ENCODE results near the gene RBM7. TPM values are rescaled to one million over a fixed set of nuclear protein-coding genes. Genes with fewer than 3 reads are reported as not detected.

RBM7 gene
- total RNA-seq, 4 donors from 2014 or later = 20.8 to 30.1 (median 23.7) TPM

- 59 to 66% methylated on average over 5 of the region's 5 CpGs for WGBS, 2 donors
- intact Hi-C loops (cut with DNase I) = no loop called here
- no peaks in the 10 kb centered on the region for H3K9me3 ChIP-seq
- no peaks in the 10 kb centered on the region for H3K36me3 ChIP-seq
- H3K4me3 ChIP-seq (replicated peaks in 1 of 3) = no peak overlapping the region
- H3K4me1 ChIP-seq = no peaks in the 10 kb centered on the region
- no peak for DNase-seq
- no peak for TF ChIP-seq POLR2A (IDR thresholded peaks at IDR 0.05)
- TF ChIP-seq, protein P1, sequence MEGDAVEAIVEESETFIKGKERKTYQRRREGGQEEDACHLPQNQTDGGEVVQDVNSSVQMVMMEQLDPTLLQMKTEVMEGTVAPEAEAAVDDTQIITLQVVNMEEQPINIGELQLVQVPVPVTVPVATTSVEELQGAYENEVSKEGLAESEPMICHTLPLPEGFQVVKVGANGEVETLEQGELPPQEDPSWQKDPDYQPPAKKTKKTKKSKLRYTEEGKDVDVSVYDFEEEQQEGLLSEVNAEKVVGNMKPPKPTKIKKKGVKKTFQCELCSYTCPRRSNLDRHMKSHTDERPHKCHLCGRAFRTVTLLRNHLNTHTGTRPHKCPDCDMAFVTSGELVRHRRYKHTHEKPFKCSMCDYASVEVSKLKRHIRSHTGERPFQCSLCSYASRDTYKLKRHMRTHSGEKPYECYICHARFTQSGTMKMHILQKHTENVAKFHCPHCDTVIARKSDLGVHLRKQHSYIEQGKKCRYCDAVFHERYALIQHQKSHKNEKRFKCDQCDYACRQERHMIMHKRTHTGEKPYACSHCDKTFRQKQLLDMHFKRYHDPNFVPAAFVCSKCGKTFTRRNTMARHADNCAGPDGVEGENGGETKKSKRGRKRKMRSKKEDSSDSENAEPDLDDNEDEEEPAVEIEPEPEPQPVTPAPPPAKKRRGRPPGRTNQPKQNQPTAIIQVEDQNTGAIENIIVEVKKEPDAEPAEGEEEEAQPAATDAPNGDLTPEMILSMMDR (IDR thresholded peaks at IDR 0.05) = no peak
- H3K27me3 ChIP-seq = no peaks in the 10 kb centered on the region
- H3K27ac ChIP-seq = no peak overlapping the region
Observed at GRCh38 chr11:114368918-114369680, 31.4 kb upstream of the RBM7 start.

DNA sequence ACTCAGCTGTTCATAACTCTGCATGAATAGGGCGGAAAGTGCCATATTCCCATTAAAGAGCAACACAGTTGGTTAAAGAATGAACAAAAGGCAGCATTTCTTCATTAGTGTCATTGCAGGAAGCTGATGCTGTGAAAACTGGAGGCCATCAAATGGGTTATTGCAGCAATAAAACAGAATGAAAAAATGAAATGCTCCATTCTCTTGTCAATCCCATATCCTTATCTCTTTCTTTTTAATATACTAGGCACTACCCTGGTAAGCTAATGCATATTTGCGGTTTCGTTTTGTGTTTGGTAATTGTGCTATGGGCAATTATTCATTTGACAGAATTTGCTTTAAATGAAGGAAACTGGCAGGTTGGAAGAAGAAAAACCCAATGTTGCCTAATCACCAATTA is 25.4 kb upstream of the RBM7 start:
- WGBS, 2 donors = 92 to 93% methylated on average over 3 of the region's 3 CpGs
- intact Hi-C loops (cut with DNase I) = no loop called here

DNA sequence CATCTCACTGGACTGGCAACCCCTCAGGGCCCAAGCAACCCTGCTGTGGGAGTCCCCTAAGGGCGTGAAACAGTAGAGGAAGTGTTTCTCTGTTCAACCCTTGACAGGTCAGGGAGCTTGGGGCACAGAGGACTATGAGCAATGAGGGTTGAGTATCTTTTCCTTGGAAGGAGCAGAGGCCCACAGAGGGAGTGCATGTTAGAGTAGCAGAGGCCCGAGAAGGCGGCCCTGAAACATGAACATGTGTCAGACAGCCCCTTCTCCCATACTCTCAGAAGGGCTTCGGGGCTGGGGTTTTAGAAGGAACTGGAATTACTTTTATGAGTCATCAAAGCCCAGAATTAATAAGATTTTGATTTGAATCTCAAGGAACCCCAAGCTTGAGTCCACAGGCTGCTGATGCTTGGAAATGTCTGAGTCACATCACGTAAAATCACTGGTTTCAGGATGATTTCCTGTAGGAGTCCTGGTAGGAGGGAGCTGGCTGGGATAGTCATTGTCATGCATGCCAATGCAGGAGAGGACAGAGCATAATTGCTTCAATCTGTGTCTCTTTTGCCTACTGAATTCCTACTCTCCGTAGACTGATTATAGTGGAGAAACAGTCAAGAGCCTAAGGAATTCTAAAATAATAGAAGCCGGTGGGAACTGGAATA is 22.7 kb upstream of the RBM7 start:
- H3K4me1 ChIP-seq = no peaks in the 10 kb centered on the region
- H3K4me3 ChIP-seq (replicated peaks in 1 of 3) = no peak overlapping the region
- no peaks in the 10 kb centered on the region for H3K27me3 ChIP-seq
- DNase-seq = no peak
- no peaks in the 10 kb centered on the region for H3K9me3 ChIP-seq
- WGBS, 2 donors = 75 to 81% methylated on average over 7 of the region's 7 CpGs
- no peaks in the 10 kb centered on the region for H3K36me3 ChIP-seq
- TF ChIP-seq POLR2A (IDR thresholded peaks at IDR 0.05) = no peak
- TF ChIP-seq, protein P1 (IDR thresholded peaks at IDR 0.05) = no peak
- intact Hi-C loops (cut with DNase I) = no loop called here
- no peak overlapping the region for H3K27ac ChIP-seq

More for the DNA sequence above, 25.4 kb upstream of the RBM7 start:
- Histone ChIP-seq H3K27me3 (no peaks in the 10 kb centered on the region), H3K4me3 (replicated peaks in 1 of 3) (no peak overlapping the region), H3K27ac (no peak overlapping the region), H3K36me3 (no peaks in the 10 kb centered on the region), H3K9me3 (no peaks in the 10 kb centered on the region), H3K4me1 (no peaks in the 10 kb centered on the region)
- no peak for DNase-seq
- no peak for TF ChIP-seq POLR2A (IDR thresholded peaks at IDR 0.05)
- TF ChIP-seq, protein P1 (IDR thresholded peaks at IDR 0.05) = no peak

GRCh38 chr11:114379394-114380069 is 20.9 kb upstream of the RBM7 start:
- H3K4me3 ChIP-seq (replicated peaks in 1 of 3) = no peak overlapping the region
- no peak overlapping the region for H3K27ac ChIP-seq
- WGBS, 2 donors = 79 to 87% methylated on average over 5 of the region's 5 CpGs
- H3K9me3 ChIP-seq = no peaks in the 10 kb centered on the region
- intact Hi-C loops (cut with DNase I) = no loop called here
- TF ChIP-seq, protein P1 (IDR thresholded peaks at IDR 0.05) = no peak
- TF ChIP-seq POLR2A (IDR thresholded peaks at IDR 0.05) = no peak
- no peak for DNase-seq
- no peaks in the 10 kb centered on the region for H3K27me3 ChIP-seq
- no peaks in the 10 kb centered on the region for H3K4me1 ChIP-seq
- no peaks in the 10 kb centered on the region for H3K36me3 ChIP-seq

GRCh38 chr11:114382509-114382908 is 18.0 kb upstream of the RBM7 start:
- Histone ChIP-seq H3K27me3 (no peaks in the 10 kb centered on the region), H3K4me1 (no peaks in the 10 kb centered on the region), H3K4me3 (replicated peaks in 1 of 3) (no peak overlapping the region), H3K27ac (no peak overlapping the region), H3K36me3 (no peaks in the 10 kb centered on the region), H3K9me3 (no peaks in the 10 kb centered on the region)
- intact Hi-C loops (cut with DNase I) = no loop called here
- WGBS, 2 donors = 82 to 87% methylated on average over 3 of the region's 3 CpGs
- no peak for DNase-seq
- TF ChIP-seq POLR2A (IDR thresholded peaks at IDR 0.05) = no peak
- TF ChIP-seq, protein P1 (IDR thresholded peaks at IDR 0.05) = no peak

All from thyroid gland (tissue), 4 donors.